NCI-H524 (cell line): ENCODE measurements around the gene GLRX2.

Source experiments
- DNase-seq, 2 experiments: peaks; one replicate each; lab custom pipeline; 2025; lab: John Stamatoyannopoulos, UW

GLRX2 gene

DNA sequence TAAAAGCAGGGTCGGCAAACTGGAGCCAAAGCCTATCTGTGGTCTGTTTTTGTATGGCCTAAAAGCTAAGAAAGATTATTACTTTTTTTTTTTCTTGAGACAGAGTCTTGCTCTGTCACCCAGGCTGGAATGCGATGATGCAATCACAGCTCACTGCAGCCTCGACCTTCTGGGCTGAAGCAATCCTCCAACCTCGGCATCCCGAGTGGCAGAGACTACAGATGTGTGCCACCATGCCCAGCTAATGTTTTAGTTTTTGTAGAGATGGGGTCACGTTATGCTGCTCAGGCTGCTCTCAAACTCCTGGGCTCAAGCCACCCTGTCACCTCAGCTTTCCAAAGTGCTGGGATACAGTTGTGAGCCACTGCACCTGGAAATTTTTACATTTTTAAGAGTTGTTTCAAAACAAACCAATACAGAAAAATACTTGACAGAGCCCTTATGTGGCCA lies 6.5 kb upstream of the GLRX2 start:
- no peak for DNase-seq

DNA sequence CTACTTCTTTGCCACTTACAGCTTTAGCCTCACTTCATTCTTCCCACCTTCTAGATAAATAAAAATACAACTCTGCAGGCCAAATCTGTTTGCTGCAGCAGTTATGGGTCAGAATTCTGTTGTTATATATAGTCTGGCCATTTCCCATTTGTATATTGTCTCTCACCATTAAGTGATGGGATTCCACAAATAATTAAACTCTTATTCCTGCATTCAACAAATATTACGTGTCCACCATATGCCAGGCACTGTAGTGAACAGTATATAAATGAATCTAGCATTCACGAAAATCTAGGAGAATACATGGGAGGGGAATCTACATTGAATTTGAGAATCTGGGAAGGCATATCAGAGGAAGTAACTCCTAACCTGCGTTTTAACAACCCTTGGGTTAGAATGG lies 5.7 kb upstream of the GLRX2 start:
- DNase-seq, result no peak

DNA sequence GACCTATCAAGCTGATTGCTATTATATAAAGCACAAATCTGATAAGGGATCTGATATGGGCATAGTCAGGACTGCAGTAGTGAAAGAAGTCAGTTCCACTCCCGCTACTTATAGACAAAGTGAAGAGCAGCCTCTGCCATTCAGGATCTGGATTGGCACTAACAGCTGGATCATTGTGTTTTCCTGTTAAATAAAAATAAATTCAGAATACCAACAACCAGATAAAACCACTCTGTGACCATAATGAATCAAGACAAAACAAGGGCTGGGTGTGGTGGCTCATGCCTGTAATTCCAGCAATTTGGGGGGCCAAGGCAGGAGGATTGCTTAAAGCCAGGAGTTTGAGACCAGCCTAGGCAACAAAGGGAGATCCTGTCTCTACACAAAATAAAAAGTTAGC lies 5.0 kb upstream of the GLRX2 start:
- no peak for DNase-seq

DNA sequence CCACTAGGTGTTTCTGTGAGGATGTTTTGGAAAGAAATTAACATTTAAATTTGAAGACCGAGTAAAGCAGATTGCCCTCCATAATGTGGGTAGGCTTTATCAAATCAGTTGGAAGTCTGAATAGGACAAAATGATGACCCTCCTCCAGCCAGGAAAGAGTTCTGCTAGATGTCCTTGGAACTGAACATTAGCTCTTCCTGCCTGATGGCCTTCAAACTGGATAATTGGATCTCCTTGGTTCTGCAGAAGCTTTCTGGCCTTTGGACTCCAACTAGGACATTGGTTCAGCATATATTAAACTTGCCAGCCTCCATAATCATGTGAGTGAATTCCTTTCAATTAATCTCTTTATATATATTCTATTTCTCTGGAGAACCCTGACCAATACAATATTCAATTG lies 4.4 kb upstream of the GLRX2 start:
- no peak for DNase-seq

DNA sequence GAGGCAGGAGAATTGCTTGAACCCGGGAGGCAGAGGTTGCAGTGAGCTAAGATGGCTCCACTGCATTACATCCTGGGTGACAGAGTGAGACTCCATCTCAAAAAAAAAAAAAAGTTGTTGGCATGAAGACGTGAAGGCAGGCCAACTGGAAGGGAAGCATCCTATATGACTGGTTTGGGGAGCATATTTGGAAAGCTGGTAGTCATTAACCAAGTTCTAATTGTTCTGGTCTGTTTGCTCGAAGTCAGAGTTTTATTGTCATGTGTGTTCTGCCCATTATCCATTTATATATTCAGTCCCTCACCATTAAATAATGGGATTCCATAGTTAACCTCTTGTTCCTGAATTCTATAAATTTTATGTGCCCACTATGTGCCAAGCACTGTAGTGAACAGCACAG lies 3.3 kb upstream of the GLRX2 start:
- no peak for DNase-seq

DNA sequence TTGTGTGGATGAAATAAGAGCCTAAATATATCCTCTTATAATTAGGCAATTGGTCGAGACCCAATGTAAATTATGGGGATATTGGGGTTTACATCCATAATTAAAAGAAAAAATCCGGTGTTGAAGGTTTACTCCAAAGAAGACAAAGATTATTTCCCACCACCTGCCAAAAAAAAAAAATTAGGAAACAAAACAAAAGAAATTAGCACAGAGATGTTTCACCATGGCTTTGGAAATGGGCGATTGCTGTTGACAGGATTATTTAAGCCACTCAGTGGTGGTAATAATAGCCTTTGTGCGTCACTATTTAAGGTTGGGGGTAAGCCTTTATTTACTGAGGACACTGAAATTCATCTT lies 585 bp upstream of the GLRX2 start:
- peak in 1 of 2 experiments; percentile 4 for DNase-seq

DNA sequence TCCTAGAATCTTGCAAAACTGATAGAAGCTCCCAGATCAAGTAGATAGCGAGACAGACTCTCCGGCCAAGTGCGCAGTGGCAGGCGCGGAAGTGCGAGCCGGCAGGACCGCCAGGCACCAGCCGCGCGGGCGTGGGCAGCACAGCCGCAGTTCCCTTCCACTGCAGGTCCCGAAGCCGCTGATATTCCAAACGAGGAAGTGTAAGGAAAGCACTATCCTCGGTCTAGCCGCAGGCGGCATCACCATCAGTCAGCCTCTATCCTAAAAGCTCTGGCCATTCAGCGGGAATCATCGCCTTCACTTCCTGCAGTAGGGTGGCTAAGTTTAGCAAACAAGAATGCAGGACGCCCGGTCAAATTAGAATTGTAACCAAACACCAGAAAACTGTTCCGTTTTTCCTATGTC lies 710 bp downstream of the GLRX2 start:
- peak in 1 of 2 experiments; percentile 58 for DNase-seq

DNA sequence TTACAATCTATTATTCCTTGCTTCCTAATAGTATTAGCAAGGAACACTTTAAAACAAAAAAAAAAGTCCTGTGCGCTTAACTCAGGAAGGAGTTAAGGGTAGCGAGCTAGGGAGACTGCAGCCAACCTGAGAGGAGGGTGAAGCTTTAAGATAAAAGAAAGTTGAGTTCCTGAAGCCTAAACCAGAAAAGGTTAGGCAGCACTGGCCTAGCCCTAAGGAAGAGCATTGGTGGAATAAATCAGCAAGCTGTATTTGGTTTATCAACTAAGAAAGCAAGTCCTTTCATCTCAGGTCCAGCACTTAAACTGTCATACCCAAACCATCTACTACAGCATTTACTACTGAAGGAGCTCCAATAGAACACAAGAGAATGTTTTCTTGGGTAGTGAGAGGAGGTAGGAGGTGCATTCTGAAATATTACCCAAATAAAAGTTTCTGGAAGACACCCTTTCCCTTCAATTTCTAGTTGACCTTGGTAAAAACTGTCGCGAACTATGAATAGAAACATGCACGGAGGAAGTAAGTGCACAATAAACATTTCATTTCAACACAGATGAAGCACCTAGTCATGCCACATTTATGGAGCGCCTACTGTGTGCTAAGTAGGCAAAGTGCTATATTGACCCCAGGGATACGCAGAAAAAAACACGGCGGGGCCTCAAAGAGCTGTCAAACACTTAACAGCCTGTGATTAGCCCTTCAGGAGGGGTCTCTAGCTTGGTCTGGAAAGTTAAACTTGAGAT lies 1.3 kb downstream of the GLRX2 start:
- no peak for DNase-seq

DNA sequence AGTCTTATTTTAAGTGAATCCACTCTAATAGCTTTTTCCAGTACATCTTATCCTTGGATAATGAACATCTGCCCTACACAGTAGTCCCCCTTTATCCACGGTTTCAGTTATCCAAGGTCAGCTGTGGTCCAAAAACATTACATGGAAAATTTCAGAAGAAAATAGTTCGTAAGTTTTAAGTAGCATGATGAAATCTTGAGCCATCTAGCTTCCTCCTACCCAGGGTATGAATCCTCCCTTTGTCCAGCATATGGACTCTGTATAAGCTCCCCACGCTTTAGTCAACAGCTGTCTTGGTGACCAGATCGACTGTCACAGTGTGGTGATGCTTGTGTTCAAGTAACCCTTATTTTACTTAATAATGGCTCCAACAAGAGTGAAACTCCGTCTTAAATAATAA lies 2.6 kb downstream of the GLRX2 start:
- DNase-seq, result no peak

DNA sequence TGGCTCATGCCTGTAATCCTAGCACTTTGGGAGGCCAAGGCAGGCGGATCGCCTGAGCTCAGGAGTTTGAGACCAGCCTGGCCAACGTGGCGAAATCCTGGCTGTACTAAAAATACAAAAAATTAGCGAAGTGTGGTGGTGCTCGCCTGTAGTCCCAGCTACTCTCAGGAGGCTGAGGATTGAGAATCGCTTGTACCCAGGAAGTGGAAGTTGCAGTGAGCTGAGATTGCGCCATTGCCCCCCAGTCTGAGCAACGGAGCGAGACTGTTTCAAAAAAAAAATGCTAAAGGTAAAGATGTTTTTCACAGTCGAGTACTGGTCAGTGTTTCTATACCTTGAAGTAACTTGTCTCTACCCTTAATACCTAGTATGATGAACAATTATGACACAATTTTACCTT lies 11.1 kb downstream of the GLRX2 start:
- no peak for DNase-seq

DNA sequence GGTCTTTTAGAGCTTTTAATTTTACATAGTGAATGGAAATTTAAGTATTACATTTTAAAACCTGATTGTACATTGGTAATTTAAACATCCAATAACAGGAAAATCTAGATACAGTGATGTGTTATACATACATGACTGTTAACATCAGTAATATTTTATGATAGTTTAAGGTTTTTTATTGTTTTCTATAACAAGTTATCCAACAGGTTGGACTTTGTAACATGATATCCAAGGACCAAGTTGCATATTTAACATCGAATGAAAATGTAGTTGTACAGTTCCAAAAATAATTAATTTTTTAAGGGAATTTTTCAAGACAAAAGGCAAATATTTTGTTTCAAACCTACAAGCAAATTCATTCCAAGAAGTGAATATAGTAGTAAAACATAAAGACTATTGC lies 14.3 kb downstream of the GLRX2 start:
- no peak for DNase-seq

DNA sequence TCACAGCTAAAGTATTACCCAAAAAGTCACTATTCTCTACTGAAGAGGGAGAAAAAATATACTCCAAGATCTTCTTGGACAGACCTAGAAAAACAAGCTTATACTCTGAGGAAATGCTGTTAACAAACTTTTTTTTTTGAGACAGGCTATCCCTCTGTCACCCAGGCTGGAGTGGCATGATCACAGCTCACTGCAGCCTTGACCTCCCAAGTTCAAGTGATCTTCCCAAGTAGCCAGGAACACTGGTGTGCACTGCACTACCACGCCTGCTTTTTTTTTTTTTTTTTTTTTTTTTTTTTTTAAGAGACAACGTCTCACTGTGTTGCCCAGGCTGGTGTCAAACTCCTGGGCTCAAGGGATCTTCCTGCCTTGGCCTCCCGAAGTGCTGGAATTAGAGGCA lies 17.3 kb downstream of the GLRX2 start:
- no peak for DNase-seq

DNA sequence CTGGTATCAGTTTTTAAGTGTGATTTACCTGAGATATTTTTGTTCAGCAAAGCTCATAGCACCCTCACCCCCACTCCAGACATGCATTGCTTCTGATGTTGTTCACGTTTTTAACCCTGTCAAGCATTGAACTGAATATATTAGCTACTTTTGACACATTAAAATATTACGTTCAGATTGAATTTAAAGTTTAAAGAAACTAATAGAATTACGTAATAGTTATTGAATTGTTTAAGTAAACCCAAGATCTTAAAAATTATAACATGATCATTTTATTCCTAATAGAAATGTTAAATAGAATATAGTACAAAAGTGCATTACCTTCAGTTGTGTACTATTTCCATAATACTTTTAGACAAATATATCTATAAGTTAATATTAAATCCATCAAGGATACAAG lies 18.9 kb downstream of the GLRX2 start:
- no peak for DNase-seq

DNA sequence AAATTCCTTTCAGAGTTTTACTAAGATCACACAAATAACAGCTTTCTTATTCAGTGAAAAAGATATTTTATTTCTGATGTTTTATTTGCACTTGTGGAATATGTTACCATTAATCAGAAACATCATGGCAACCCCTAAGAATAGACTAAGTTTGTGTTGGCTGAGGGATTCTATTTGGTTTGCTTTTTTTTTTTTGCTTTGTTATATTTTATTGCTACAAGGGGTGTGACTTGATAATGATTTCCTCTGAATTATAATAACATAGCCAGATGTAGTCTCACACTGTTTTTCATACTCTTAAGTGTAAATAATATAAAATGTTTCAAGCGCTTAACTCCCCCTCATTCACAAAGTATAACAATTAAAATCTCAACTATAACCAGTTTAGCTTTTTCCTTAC lies 20.0 kb downstream of the GLRX2 start:
- DNase-seq, result no peak

DNA sequence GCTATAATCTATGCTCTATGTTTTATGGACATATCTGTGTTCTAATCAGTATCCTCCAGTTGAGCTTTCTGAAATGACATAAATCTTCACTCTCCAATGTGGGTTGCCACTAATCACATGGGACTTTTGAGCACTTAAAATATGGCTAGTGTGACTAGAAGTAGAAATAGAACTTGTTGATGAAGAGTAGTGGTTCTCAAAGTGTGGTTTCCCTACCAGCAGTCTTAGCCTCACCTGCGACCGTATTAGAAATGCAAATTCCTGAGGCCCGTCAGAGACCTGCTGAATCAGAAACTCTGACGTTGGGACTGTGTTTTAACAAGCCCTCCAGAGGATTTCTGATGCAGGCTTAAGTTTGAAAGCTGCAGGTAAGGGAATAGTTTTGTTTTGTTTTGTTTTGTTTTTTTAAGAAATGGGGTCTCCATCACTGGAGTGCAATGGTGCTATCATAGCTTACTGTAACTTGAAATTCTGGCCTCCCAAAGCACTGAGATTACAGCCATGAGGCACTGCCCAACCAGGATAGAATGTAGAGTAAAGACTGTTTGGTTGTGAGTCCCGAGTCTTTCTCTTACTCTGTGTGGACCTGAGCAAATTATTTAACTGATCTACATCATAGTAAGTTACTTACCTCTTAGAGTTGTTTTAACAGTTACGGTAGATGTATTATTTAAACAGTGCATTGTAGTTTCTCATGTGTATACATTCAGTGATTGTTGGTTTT lies 21.7 kb downstream of the GLRX2 start:
- no peak for DNase-seq

DNA sequence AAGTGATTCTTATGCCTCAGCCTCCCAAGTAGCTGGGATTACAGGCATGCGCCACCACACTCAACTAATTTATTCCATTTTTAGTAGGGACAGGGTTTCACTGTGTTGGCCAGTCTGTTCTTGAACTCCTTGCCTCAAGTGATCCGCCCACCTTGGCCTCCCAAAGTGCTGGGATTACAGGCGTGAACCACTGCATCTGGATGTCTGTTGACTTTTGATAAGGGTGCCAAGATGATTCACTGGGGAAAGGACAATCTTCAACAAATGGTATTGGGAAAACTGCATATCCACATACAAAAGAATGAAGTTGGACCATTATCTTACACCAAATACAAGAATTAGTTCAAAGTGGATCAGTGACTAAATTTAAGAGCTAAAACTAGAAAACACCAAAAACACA lies 26.0 kb downstream of the GLRX2 start:
- no peak for DNase-seq

DNA sequence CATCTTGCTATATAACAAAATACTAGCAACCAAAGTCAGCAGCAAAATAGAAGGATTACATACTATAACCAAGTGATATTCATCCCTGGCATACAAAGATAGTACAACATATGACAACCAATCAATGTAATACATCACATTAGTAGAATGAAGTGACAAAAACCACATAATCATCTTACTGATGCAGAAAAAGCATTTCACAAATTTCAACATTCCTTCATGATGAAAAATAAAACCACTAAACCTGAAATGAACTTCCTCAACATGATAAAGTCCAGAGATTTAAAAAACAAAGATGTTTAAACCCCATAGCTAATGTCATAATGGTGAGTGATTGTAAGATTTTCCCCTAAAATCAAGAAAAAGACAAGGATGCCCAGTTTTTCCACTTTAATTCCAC lies 27.2 kb downstream of the GLRX2 start:
- no peak for DNase-seq

DNA sequence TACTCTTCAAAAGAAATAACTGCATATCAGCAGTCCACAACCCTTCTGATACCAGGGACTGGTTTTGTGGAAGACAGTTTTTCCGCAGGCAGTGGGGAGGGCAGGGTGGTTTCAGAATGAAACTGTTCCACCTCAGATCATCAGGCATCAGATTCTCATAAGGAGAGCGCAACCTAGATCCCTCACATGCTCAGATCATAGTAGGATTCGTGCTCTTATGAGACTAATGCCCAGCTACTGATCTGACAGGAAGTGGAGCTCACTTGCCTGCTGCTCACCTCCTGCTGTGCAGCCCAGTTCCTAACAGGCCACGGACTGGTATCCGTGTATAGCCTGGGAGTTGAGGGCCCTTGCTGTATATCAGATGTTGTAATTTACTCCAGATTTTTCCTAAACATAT lies 34.3 kb downstream of the GLRX2 start:
- DNase-seq, result no peak

DNA sequence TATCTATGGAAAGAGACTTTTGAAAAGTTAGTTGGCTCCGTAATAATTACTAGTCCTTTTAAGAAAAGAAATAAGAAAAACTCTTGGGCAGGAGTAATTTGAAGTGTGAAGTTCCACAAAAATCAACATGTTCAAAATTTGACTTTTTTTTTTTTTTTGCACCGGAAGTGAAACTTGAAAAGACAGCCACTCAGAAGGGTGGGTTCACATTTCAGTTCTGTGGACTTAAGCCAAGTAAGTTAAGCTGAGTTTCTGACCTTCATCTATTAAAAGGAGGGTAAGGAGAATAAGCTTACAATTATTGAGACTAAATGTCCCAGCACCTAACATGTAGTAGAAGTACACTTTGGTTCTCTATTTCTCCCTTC lies 34.8 kb downstream of the GLRX2 start:
- DNase-seq, result no peak

DNA sequence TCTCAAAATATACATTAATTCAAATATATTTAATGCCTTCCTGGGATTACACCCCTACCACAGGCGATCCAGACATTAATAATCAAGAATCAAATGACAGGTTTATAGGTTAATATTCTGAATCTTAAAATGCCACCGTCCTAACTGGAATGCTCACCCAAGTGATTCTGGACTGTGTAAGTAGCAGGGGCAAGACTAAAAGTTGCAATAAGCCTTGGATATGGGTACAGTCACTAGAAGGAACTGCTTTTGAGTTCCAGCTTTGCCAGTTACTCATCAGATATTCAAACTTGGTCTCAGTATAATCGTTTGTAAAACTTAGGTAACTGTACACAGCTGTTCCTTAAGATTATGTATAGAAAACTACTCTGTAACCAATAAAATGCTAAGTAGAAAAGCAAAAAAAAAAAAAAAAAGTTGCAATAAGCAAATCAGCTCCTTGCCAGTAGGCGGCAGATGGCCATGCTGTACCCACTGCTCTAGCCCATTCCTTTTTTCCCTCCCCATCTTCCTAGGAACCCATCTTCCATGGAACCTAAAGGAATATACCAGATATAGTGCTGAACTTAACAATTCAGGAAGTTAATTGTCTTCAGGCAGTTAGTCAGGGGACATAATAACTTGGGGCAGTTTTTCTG lies 35.3 kb downstream of the GLRX2 start:
- peak in 1 of 2 experiments; percentile 34 for DNase-seq

DNA sequence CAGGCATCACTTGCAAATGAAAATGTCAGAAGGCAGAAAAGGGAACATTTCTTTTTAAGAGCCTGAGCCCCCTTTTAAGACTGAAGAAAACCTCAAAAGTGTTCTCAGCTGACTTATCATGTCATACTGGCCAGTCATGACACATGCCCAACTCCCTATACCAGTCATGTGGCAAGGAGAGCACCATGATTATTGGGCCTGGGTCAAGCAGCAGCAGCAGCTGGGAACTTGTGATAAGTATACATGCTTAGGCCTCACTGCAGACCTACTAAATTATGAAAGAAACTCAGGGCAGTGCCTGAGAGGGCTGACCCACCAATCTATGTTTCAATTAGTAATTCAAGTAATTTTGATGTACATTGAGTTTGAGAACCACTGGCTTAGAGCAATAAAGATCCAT lies 37.2 kb downstream of the GLRX2 start:
- DNase-seq, result no peak

DNA sequence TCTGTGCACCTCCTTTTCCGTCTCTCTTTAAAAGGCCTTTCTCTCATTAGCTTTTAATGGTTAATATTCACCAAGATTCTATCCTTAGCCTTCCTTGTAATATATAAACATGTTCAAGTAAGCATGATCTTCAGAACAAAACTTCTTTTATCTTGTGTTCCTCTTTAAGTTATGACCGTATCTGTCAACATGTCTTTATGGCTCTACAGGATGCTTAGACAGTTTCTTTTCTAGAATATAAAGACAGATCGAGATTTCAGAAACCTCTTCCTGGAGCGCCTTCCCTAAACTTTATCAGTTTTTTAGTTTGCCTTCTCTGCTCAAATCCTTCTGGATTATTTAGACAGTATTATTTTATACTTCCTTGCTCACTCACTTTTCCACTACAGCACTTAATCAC lies 38.6 kb downstream of the GLRX2 start:
- DNase-seq, result no peak

DNA sequence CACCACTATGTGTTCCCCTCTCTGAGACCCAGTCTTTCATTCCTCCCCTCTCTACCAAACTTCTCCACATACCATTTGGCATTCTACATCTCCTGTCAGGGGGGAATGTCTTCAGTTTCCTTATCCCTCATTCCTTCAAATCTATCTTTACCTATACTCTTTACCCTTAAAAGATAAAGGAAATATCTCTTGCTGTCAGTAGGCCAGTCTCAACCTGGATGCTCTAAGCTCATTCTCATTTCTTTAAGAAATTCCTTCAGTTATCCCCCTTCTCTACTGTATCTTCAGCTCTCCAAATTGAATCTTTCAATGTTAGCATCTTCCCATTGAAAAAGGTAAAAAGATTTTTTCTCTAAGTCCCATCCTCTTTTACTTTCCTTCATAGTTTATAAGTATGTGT lies 39.3 kb downstream of the GLRX2 start:
- no peak for DNase-seq
